ENCODE measurements around the gene FAM200B.

- TF ChIP-seq, protein P1, sequence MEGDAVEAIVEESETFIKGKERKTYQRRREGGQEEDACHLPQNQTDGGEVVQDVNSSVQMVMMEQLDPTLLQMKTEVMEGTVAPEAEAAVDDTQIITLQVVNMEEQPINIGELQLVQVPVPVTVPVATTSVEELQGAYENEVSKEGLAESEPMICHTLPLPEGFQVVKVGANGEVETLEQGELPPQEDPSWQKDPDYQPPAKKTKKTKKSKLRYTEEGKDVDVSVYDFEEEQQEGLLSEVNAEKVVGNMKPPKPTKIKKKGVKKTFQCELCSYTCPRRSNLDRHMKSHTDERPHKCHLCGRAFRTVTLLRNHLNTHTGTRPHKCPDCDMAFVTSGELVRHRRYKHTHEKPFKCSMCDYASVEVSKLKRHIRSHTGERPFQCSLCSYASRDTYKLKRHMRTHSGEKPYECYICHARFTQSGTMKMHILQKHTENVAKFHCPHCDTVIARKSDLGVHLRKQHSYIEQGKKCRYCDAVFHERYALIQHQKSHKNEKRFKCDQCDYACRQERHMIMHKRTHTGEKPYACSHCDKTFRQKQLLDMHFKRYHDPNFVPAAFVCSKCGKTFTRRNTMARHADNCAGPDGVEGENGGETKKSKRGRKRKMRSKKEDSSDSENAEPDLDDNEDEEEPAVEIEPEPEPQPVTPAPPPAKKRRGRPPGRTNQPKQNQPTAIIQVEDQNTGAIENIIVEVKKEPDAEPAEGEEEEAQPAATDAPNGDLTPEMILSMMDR (optimal IDR thresholded peaks at IDR 0.05 in 1 of 3, IDR thresholded peaks at IDR 0.05 in 1 of 3, conservative IDR thresholded peaks at IDR 0.05 in 1 of 3; ENCODE audit: extremely low read depth in 1 of 3, insufficient read depth in 2 of 3, low read length in 3 of 3) = no peak
- no peak for TF ChIP-seq EZH2 (IDR thresholded peaks at IDR 0.05; ENCODE audit: low read length)
Measured at GRCh38 chr4:15720851-15721250, 39.2 kb downstream of the FAM200B start.

Data from keratinocyte (primary cell).